LHCN-M2 (cell line): ENCODE measurements around the gene RNU4-1. TPM values are rescaled to one million over a fixed set of nuclear protein-coding genes. Genes with fewer than 3 reads are reported as not detected.
A peak's percentile ranks its signal among the peaks of the same experiment; 100 is the strongest.
"Not testable (repeated sequence)": the region's sequence is repeated elsewhere in the genome, so short reads cannot be mapped to it uniquely, and the experiment has no call there.

ENCODE experiments used
- DNase-seq: peaks from one replicate; pipeline ENCODE4 v3.0.0-alpha.2; 2012; ENCODE audit warnings: low read depth
- polyA plus RNA-seq: library from polyadenylated mRNA; unstranded; fragments of >200 nt; gene quantifications from one replicate; pipeline ENCODE4 v1.2.1, GENCODE V29; 2012; ENCODE audit warnings: missing spikeins
- total RNA-seq: library from RNA; depleted of rRNA; stranded (reverse); fragments of >200 nt; gene quantifications from 2 replicates; pipeline ENCODE4 v1.2.3, GENCODE V29; 2014; rRNA removed

The RNU4-1 gene
- total RNA-seq: under 0.01 TPM in 1 of 2 replicates, not detected in the other
- 43.7 TPM for polyA plus RNA-seq

DNA sequence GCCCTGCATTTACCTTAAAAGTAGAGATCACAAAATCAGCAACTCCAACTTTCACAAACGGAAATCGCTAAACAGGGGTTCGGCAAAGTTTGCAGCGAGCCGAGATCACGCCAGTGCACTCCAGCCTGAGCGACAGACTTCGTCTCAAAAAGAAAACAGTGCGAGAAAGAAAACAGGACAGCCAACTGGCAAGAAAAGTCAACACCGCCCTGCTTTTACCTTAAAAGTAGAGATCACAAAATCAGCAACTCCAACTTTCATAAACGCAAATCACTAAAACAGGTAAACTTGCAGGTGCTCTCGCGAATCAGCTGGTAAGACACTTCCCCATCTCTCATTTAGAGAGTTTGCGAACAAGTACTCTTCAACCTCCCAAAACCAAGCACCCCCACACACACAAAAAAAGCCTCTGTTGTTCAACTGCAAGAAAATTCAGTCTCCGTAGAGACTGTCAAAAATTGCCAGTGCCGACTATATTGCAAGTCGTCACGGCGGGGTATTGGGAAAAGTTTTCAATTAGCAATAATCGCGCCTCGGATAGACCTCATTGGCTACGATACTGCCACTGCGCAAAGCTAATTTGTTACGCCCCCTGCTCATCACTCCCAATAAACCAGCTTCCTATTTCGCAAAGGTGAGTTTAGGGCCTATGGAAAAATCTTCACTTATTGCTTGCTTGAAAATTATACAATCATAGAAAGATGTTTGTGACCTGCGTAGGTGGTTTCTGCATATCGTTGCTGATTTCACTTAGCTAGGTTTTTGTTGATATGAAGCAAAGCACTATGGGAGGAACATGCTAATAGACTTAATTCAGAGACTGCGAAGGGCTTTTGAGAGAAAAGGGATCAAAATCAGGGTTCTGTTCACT, at the start of gene RNU4-1:
RNU4-1 (minus strand) TSS at position 577 of the 871 bp plus-strand sequence.
- peak; percentile 97 for DNase-seq

DNA sequence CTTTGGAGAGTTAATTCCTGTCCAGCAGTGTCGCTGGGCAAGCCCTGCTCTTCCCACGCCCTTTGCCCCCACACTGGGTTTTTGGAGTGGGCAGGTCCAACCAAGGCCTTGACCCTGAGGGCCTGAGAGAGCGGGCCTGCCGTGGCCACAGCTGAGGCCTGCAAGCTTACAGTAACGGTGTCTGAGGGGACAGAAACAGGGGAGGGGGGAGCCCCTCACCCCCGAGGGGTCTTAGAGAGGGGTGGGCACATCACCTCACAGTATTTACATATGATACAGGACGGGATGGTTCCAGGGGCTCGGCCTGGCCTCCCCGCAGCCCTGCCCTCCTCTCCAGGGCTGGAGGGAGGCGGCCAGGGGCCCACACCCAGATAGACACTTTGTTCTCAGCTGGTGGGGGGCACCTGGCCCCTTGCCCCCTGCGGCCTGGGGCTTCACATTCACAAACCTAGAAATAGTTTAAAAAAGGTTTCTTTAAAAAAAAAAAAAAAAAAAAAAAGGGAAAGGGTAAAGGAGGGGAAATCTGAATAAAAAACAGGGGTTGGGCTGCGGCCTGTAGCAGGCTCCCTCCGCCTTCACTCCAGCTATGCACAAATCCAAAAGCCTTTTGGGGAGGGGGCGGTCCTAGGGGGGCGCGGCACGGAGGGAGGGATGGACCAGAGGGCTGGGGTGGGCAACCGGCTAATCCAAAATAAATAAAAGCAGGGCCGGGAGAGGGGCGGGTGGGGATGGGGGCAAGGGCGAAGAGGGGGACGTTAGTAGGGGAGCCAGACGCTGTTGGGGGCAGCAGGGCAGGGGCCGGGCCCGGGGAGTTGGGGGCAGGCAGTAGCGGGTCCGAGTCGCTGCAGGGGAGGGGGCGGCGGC, 49.4 kb upstream of the RNU4-1 start:
- DNase-seq: no peak

DNA sequence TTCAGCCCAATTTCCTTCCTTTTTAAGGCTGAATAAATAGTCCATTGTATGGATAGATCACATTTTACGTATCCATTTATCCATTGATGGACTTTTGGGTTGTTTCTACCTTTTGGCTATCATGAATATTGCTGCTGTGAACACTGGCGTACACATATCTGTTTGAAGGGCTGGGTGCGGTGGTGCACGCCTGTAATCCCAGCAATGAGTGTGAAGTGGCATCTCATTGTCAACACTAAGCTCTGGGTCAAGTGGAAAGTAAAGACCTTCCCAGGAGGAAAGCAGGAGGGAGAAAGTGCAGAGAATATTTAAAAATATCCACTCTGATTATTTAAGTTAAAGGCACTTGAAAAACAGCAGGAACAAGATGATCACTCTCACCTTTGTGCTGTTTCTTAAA, 46.2 kb upstream of the RNU4-1 start:
- DNase-seq: no peak

DNA sequence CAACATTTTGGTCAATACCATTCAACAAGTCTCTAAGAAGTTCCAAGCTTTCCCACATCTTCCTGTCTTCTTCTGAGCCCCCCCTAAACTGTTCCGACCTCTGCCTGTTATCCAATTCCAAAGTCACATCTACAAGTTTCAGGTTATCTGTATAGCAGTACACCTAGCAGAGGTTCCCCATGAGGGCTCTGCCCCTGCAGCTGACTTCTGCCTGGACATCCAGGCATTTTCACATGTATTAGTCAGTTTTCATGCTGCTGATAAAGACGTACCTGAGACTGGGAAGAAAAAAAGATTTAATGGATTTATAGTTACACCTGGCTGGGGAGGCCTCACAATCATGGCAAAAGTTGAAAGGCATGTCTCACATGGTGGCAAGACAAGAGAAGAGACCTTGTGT, 44.7 kb upstream of the RNU4-1 start:
- DNase-seq: no peak

DNA sequence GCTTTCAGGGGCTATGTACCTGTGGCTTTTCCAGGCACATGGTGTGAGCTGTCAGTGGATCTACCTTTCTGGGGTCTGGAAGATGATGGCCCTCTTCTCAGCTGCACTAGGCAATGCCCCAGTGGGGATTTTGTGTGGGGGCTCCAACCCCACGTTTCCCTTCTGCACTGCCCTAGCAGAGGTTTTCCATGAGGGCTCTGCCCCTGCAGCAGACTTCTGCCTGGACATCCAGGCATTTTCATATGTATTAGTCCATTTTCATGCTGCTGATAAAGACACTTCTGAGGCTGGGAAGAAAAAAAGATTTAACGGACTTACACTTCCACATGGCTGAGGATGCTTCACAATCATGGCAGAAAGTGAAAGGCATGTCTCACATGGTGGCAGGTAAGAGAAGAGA, 43.4 kb upstream of the RNU4-1 start:
- not testable (repeated sequence) for DNase-seq

DNA sequence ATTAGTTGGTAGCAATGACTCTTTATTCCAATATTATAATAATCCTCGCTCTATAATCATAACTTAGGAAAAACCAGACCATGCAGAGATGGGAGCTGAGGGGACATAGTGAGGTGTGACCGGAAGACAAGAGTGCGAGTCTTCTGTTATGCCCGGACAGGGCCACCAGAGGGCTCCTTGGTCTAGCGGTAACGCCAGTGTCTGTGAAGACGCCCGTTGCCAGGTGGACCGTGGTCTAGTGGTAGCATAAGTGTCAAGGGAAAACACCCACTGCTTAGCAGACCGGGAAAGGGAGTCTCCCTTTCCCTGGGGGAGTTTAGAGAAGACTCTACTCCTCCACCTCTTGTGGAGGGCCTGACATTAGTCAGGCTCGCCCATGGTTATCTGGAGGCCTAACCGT, 42.4 kb upstream of the RNU4-1 start:
- peak; percentile 41 for DNase-seq

DNA sequence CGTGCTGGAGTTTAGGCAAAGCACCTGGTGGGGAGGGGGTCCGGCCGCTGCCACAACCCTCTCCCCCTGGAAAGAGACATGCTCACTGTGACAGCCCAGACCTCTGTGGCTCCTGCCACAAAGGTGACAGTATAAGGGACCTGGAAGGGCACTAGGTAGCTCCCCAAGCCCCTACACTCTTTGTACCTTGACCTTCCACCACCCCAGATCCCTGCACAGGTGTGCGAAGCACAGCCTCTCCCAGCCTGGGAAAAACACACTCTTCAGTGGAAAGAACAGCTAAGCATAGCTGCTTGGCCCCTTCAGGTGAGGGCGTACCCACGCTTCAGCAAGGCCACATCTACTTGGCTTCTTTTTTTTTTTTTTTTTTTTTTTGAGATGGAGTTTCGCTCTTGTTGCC, 39.5 kb upstream of the RNU4-1 start:
- no peak for DNase-seq

DNA sequence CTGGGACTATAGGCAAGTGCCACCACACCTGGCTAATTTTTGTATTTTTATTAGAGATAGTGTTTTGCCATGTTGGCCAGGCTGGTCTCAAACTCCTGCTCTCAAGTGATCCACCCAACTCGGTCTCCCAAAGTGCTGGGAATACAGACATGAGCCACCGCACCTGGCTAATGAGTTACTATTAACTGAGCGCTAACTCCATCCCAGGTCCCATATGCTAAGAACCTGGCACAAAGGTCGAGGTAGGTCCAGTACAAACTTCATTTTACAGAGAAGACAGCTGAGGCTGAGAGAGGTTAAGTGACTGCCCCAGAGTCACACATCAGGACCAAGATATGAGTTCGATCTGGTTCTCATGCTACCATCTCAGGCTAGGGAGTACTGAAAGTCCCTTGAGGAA, 39.0 kb upstream of the RNU4-1 start:
- no peak for DNase-seq

DNA sequence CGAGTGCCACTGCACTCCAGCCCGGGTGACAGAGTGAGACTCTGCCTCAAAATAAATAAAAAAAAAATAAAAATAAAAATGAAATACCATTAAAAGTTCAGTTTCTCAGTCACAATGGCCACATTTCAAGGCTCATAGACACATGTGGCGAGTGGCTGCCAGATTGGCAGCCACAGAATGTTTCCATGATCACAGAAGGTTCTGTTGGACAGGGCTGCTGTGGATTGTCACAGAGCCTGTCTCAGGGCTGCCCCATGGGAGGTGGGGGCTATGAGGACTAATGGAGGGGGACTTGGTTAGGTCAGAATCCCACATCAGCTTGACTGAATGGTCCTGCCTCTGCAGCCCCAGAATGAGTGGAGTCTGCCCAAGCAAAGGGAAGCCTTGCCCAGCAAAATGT, 38.4 kb upstream of the RNU4-1 start:
- no peak for DNase-seq

DNA sequence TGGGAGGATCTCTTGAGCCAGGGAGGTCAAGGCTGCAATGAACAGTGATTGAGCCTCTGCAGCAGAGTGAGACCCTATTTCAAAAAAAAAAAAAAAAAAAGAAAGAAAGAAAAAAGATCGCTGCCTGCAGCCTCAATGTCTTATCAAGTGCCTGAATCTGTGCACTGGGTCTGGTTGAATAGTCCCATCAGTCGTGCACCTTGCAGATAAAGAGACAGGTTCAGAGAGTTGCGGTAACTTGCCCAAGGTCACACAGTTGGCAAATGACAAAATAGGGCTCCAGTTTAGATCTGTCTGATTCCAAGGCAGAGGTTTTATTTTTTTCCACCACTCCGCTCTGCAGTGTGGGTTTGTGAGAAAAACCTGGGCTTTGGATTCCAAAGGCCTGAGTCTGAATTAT, 35.2 kb upstream of the RNU4-1 start:
- no peak for DNase-seq

DNA sequence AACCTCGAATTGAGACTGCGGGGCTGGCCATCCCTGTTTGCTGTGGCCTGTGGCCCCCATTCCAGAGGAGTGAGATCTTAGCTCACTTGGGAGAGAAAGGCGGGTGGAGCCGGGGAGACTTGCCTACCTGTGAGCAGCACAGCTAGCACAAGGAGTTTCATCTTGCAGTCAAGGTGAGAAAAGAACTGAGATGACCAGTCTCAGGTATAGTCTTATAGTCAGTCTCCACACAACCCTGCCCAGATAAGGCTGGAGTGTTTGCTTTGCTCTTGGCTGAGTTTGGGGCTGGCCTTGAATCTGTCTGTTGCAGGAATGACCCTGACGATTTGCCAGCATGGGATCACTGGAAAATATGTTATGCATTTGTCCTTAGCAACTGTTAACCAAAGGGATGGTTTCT, 34.6 kb upstream of the RNU4-1 start, which contains the start of gene PLA2G1B:
PLA2G1B (minus strand) TSS at position 187 of the 400 bp plus-strand sequence; CDS start at position 161, 26 bp downstream.
- no peak for DNase-seq

DNA sequence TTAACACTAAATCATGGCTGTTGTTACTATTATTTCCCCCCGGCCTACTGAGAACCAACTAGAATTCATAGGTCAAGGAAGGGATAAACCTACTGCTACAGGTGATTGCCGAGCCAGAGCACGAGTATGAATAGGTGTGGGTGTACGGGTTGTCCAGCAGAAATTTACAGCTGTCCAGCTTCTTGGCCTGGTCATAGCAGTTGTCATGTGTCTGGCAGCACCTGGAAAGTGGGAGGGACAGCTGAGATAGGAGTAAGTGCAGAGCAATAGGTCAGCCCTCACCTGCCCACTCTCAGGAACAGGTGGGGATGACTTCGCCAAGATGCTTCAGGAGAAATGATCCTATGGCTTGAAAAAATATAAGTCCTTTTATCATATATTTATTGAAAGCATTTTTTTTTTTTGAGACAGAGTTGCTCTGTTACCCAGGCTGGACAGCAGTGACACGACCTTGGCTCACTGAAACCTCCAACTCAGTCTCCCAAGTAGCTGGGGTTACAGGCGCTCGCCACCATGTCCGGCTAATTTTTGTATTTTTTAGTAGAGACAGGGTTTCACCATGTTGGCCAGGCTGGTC, 31.9 kb upstream of the RNU4-1 start:
- DNase-seq: no peak

DNA sequence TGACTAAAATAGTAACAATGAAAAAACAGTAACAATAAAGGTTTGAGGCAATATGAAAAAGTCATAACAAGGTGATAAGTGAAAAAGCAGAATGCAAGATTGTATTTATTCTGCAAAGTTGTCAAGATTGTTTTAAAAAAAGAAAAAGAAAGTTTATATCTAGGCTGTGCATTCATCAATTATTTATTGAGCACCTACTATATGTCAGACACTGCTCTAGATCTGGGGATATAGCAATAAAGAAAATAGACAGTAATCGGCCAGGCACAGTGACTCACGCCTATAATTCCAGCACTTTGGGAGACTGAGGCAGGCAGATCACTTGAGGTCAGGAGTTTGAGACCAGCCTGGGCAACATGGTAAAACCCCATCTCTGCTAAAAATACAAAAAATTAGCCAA, 30.7 kb upstream of the RNU4-1 start:
- no peak for DNase-seq

DNA sequence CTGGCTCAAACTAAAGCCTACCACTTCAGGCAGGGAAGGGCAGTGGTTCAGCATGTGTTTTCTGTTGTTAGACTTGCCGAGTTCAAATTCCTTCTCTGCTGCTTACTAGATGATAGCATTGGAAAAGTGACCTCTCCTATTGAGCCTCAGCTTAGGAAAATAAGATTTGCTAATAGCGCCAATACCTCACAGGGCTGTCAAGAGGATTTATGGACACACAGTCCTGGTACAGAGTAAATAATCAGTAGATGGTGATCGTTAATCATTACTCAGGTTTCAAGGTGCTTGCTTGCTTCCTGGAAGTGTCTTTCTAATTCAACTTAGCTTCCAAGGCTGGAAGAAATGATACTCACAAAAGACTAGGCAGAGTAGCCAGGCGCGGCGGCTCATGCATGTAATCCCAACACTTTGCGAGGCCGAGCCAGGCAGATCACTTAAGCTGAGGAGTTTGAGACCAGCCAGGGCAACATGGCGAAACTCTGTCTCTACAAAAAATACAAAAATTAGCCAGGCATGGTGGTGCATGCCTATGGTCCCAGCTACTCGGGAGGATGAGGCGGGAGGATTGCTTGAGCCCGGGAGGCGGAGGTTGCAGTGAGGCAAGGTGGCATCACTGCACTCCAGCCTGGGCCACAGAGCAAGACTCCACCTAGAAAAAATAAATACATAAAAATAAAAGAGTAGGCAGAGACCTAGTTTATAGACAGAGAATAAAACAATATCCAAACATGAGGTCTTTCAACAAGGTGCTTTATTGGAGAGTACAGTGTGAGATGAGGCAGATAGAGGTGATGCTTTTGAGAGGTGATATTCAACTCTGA, 28.6 kb upstream of the RNU4-1 start:
- DNase-seq: no peak

DNA sequence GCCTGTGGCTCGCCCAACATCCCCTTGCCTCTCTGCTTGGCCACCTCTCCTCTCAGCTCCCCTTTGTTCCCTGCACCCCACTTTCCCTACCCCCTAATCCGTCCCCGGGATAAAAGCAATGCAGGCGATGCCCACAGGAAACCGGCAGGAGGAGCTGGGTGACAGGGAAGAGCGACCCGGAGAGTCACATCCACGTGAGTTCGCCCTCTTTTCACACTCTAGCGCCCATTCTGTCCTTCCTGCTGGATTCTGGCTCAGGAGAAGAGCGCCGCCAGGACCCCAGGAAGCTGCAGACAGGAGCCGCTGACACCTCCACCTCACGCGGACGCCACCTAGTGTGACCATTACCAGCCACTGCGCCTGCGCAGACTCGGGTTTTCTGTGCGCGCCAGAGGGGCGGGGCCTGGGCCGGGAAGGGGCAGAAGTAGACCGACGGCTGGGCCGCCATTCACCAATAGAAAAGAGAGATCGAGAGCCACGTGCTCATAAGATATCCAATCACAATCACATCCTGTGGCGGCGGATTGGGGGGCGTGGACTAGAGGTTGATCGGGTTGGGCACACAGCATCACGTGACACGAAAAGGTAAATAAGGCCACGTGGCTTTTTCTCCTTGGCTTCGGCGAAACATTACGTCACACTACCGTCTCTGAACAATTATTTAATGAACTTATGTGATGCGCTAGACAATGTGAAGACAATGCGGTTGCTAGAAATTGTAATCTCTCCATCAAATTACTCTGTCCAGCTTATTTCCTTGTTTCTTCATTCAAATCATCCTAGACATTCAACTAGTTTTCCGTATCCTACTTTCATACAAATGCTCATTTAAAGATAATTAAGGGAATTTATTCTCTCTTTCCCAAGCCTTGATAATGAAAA, 24.4 kb upstream of the RNU4-1 start:
- peak; percentile 99 for DNase-seq

DNA sequence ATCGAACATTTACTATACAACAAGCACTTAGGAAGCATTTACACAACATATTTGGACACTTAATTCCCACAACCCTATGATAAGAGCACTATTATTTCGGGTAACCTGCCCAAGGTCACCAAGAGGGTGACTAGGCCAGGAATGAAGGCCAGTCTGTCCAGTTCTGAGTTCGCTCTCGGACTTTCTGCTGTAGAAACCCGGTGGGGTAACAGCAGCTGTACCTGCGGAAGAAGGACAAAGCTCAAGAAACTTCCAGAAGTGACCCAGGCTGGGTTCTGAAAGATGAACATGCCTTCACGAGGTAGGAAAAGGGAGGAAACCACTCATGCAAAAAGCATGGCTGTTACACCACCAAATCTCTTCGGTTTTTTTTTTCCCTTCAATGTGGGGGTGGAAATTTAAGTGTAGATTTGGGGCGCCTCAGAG, 23.8 kb upstream of the RNU4-1 start:
- DNase-seq: no peak

DNA sequence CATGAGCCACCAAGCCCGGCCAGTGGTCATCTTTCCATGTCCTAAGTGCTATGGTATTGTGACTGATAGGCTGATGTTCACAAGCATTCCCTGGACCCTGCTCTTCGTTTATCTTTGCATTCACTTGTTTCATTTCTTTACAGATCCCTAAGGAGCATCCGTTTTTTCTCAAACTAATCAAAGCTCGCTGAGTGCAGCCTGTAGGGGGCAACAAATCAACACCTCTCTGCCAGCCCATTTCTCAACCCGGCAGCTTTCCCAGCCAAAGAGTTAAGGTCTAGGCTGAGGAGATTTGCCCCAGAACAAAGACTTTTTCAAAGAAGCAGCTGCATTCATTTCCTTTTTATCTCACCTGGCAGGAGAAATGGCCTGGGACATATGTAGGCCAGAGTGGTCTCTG, 21.2 kb upstream of the RNU4-1 start:
- DNase-seq: no peak

DNA sequence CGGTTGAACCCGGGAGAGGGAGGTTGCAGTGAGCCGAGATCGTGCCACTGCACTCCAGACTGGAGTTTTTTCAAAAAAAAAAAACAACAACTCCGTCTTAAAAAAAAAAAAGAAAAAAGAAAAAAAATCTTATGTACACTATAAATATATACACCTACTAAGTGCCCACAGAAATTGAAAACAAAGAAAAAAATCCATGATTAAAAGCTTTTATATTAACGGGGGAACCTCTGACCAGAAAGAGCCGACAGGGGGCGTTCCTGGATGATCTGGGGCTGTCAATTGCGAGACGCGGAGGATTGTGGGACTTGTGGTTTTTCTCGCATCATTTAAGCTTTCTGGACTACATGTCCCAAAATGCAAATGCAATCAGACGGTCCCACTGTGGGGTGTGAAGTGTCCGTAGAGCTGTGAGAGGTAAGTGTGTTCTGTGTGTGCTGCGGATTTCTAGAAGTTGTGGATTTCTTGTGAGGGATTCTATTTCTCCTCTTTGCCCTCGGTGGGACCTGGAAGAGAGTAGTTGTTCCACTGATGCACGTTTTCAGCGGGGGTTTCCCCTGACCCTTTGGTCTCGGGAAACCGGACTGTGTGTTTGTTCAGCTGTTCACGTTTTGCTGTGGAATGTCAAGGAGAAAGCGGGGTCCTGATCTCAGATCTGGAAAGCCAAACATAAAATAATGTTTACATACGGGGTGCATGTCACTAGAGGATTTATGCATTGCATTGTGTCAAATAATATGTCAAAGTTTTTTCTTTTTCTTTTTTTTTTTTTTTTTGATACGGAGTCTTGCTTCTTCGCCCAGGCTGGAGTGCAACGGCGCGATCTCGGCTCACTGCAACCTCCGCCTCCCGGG, 9.2 kb upstream of the RNU4-1 start, which contains the start of gene SIRT4:
SIRT4 (plus strand) TSS at position 360 of the 854 bp plus-strand sequence. CDS start 1,241 bp downstream, outside the sequence.
- peak; percentile 98 for DNase-seq

DNA sequence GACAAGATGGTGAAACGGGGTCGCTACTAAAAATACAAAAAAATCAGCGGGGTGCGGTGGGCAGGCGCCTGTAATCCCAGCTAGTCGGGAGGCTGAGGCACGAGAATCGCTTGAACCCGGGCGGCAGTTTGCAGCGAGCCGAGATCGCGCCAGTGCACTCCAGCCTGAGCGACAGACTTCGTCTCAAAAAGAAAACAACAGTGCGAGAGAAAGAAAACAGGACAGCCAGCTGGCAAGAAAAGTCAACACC, 701 bp downstream of the RNU4-1 start:
- DNase-seq: no peak
